IMR-90 (cell line): ENCODE measurements around the gene VAC14.

ENCODE experiments used
- BHLHE40 ChIP-seq: fragments of 150-350 bp; IDR thresholded peaks from 2 replicates; pipeline ENCODE4 v1.6.1; 2016; ENCODE audit warnings: mild to moderate bottlenecking, low read depth, low read length
- CEBPB ChIP-seq: IDR thresholded peaks from 2 replicates; pipeline ENCODE4 v1.6.1; 2012; ENCODE audit warnings: low read depth, low read length, improper control_type of control experiment
- CTCF ChIP-seq: conservative IDR thresholded peaks from 2 replicates; pipeline ENCODE4 v1.5.1; 2012; ENCODE audit warnings: mild to moderate bottlenecking, low read depth, low read length, improper control_type of control experiment
- MAZ ChIP-seq: IDR thresholded peaks from 2 replicates; pipeline ENCODE4 v1.6.1; 2012; ENCODE audit warnings: low read depth, mild to moderate bottlenecking, low read length, improper control_type of control experiment, moderate library complexity, borderline replicate concordance
- MXI1 ChIP-seq: IDR thresholded peaks from 2 replicates; pipeline ENCODE4 v1.6.1; 2012; ENCODE audit warnings: low read depth, mild to moderate bottlenecking, low read length, moderate library complexity, borderline replicate concordance
- POLR2A ChIP-seq: IDR thresholded peaks from 2 replicates; pipeline ENCODE4 v1.6.1; 2012; ENCODE audit warnings: mild to moderate bottlenecking, low read depth, low read length
- RAD21 ChIP-seq: IDR thresholded peaks from 2 replicates; pipeline ENCODE4 v1.6.1; 2012; ENCODE audit warnings: low read length, improper control_type of control experiment
- RCOR1 ChIP-seq: IDR thresholded peaks from 2 replicates; pipeline ENCODE4 v1.6.1; 2012; ENCODE audit warnings: mild to moderate bottlenecking, low read length, improper control_type of control experiment; ENCODE audit not compliant: insufficient replicate concordance
- RFX5 ChIP-seq: IDR thresholded peaks from 2 replicates; pipeline ENCODE4 v1.8.0; 2012; ENCODE audit warnings: low read depth, mild to moderate bottlenecking, low read length, moderate library complexity
- SMC3 ChIP-seq: fragments of 150-350 bp; IDR thresholded peaks from 2 replicates; pipeline ENCODE4 v1.6.1; 2016; ENCODE audit warnings: low read depth, mild to moderate bottlenecking, antibody characterized with exemption, low read length, moderate library complexity
- USF2 ChIP-seq: fragments of 150-350 bp; IDR thresholded peaks from 2 replicates; pipeline ENCODE4 v1.6.1; 2017; ENCODE audit warnings: mild to moderate bottlenecking, antibody characterized with exemption, low read length, low read depth
- TF ChIP-seq, protein P1 (sequence below): fragments of 150-350 bp; IDR thresholded peaks from 2 replicates; pipeline ENCODE4 v1.6.1; 2016; ENCODE audit warnings: low read depth, mild to moderate bottlenecking, low read length, moderate library complexity, borderline replicate concordance

GRCh38 chr16:70685938-70686375, 115.0 kb downstream of the VAC14 start, which contains the start of gene MTSS2:
- TF ChIP-seq CTCF (0 out of 2 replicates have a peak, but pooled peaks have one; percentile 2), POLR2A (no peak), MXI1 (peak; percentile 75), CEBPB (no peak), BHLHE40 (peak; percentile 58), MAZ (peak; percentile 99), RFX5 (no peak), RCOR1 (no peak), USF2 (peak; percentile 96), SMC3 (peak; percentile 5; the same call in 1 of the 2 replicates), RAD21 (no peak)
- TF ChIP-seq, protein P1, sequence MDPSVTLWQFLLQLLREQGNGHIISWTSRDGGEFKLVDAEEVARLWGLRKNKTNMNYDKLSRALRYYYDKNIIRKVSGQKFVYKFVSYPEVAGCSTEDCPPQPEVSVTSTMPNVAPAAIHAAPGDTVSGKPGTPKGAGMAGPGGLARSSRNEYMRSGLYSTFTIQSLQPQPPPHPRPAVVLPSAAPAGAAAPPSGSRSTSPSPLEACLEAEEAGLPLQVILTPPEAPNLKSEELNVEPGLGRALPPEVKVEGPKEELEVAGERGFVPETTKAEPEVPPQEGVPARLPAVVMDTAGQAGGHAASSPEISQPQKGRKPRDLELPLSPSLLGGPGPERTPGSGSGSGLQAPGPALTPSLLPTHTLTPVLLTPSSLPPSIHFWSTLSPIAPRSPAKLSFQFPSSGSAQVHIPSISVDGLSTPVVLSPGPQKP: no peak
